ENCODE results near the gene DZIP1L.

GRCh38 chr3:138089091-138089490 is 26.3 kb downstream of the DZIP1L start:
- TF ChIP-seq CTCF (IDR thresholded peaks at IDR 0.05; ENCODE audit: insufficient read depth, low read length, poor library complexity, severe bottlenecking) = no peak
- no peak for TF ChIP-seq EZH2phosphoT487 (conservative IDR thresholded peaks at IDR 0.05; ENCODE audit: low read length)

All from SU-DHL-6 (cell line).